SK-N-SH (cell line): ENCODE data around the gene C16orf78. TPM values are rescaled to one million over a fixed set of nuclear protein-coding genes. Genes with fewer than 3 reads are reported as not detected.

Experiments used
- CTCF ChIA-PET: fragments of 300-600, 350-600 bp; formaldehyde crosslinking; extraction: SDS; loops from one replicate; lab custom pipeline; 2021; lab: Yijun Ruan, JAX
- POLR2A ChIA-PET: fragments of 350-600 bp; sonication (Branson Sonifier 250); formaldehyde crosslinking; extraction: SDS; loops from one replicate; lab custom pipeline; 2020; ENCODE audit warnings: antibody characterized with exemption, inconsistent platforms; lab: Yijun Ruan, JAX
- DNase-seq: peaks from one replicate; pipeline ENCODE4 v3.0.0; 2012
- H2AFZ ChIP-seq: fragments of 200-600 bp; sonication (generic); 2 replicates; pipeline ENCODE4 v1.8.1; 2016; ENCODE audit warnings: antibody characterized with exemption, mild to moderate bottlenecking, low read depth
- H3F3A ChIP-seq: fragments of 200-600 bp; sonication (generic); replicated peaks from 2 replicates; pipeline ENCODE3; 2016; ENCODE audit warnings: antibody characterized with exemption, mild to moderate bottlenecking; ENCODE audit not compliant: insufficient read depth
- H3K27ac ChIP-seq, 2 experiments: fragments of 200-500 bp in 1 of 2; fragments of 200-600 bp in 1 of 2; sonication (Bioruptor generic) in 1 of 2; sonication (generic), shearing (Covaris generic) in 1 of 2; 2 replicates each; pipeline versions ENCODE4 v1.5.1 to v1.6.1; 2014 to 2016; ENCODE audit warnings: low read depth in 2 of 2, inconsistent platforms in 1 of 2, low read length in 1 of 2, mild to moderate bottlenecking in 1 of 2, mixed read lengths in 1 of 2
- H3K27me3 ChIP-seq: fragments of 200-600 bp; sonication (generic), shearing (Covaris generic); 2 replicates; pipeline ENCODE4 v1.6.1; 2016; ENCODE audit warnings: mixed run types; ENCODE audit not compliant: insufficient read depth
- H3K36me3 ChIP-seq, 2 experiments: fragments of 200-500 bp in 1 of 2; fragments of 200-600 bp in 1 of 2; sonication (Bioruptor generic) in 1 of 2; sonication (generic) in 1 of 2; replicated peaks in 1 of 2; 2 replicates each; pipeline versions ENCODE3 to v1.5.1; 2014 to 2016; ENCODE audit warnings: low read length in 1 of 2, mild to moderate bottlenecking in 1 of 2; ENCODE audit not compliant: insufficient read depth in 2 of 2, control insufficient read depth in 1 of 2
- H3K4me1 ChIP-seq, 2 experiments: fragments of 200-500 bp in 1 of 2; fragments of 200-600 bp in 1 of 2; sonication (Bioruptor generic) in 1 of 2; sonication (generic), shearing (Covaris generic) in 1 of 2; 2 replicates each; pipeline versions ENCODE4 v1.5.1 to v1.6.1; 2014 to 2016; ENCODE audit warnings: low read depth in 1 of 2, low read length in 1 of 2, mixed run types in 1 of 2; ENCODE audit not compliant: insufficient read depth in 2 of 2, control insufficient read depth in 1 of 2
- H3K4me2 ChIP-seq: fragments of 200-600 bp; sonication (generic), shearing (Covaris generic); 2 replicates; pipeline ENCODE4 v1.6.1; 2017; ENCODE audit warnings: mixed run types
- H3K4me3 ChIP-seq, 2 experiments: fragments of 200-500 bp in 1 of 2; fragments of 200-600 bp in 1 of 2; sonication (Bioruptor generic) in 1 of 2; sonication (generic), shearing (Covaris generic) in 1 of 2; 2 replicates each; pipeline versions ENCODE4 v1.5.1 to v1.8.1; 2014 to 2016; ENCODE audit warnings: low read depth in 2 of 2, inconsistent platforms in 1 of 2, low read length in 1 of 2, mild to moderate bottlenecking in 1 of 2, mixed read lengths in 1 of 2, moderate library complexity in 1 of 2
- H3K79me2 ChIP-seq: fragments of 200-600 bp; sonication (generic); 2 replicates; pipeline ENCODE4 v1.8.1; 2017; ENCODE audit warnings: mild to moderate bottlenecking; ENCODE audit not compliant: insufficient read depth
- H3K9ac ChIP-seq: fragments of 200-600 bp; sonication (generic); 2 replicates; pipeline ENCODE4 v1.6.1; 2017; ENCODE audit warnings: mixed run types
- H3K9me2 ChIP-seq: fragments of 200-600 bp; sonication (generic); 2 replicates; pipeline ENCODE4 v1.6.1; 2017; ENCODE audit warnings: mixed run types
- H3K9me3 ChIP-seq: fragments of 200-600 bp; sonication (generic); 2 replicates; pipeline ENCODE4 v1.6.1; 2017; ENCODE audit warnings: mixed run types, mild to moderate bottlenecking, moderate library complexity
- H4K20me1 ChIP-seq: fragments of 200-600 bp; sonication (generic); 2 replicates; pipeline ENCODE4 v1.6.1; 2017; ENCODE audit warnings: mild to moderate bottlenecking, mixed run types; ENCODE audit not compliant: insufficient read depth
- EP300 ChIP-seq, 2 experiments: IDR thresholded peaks; 2 replicates each; pipeline versions ENCODE4 v1.4.0 to v1.6.1; 2012; ENCODE audit warnings: borderline replicate concordance in 1 of 2, low read depth in 1 of 2, low read length in 1 of 2
- FOSL2 ChIP-seq: IDR thresholded peaks from 2 replicates; pipeline ENCODE4 v1.4.0; 2012; ENCODE audit warnings: low read depth, mild to moderate bottlenecking, moderate library complexity, borderline replicate concordance
- FOXJ3 ChIP-seq: sonication (generic); formaldehyde crosslinking; IDR thresholded peaks from 2 replicates; pipeline ENCODE4 v1.5.1; 2020; ENCODE audit warnings: mild to moderate bottlenecking, missing genetic modification reagents
- JUND ChIP-seq: IDR thresholded peaks from 2 replicates; pipeline ENCODE4 v1.4.0; 2012
- MEF2A ChIP-seq: IDR thresholded peaks from 2 replicates; pipeline ENCODE4 v1.4.0; 2012; ENCODE audit warnings: low read depth, borderline replicate concordance
- MXI1 ChIP-seq: IDR thresholded peaks from 2 replicates; pipeline ENCODE4 v1.6.1; 2012; ENCODE audit warnings: mild to moderate bottlenecking, low read depth, low read length, improper control_type of control experiment
- NFIC ChIP-seq: IDR thresholded peaks from 2 replicates; pipeline ENCODE4 v1.4.0; 2012; ENCODE audit warnings: borderline replicate concordance
- NRF1 ChIP-seq: IDR thresholded peaks from 2 replicates; pipeline ENCODE4 v1.6.1; 2012; ENCODE audit warnings: low read depth, mild to moderate bottlenecking, low read length
- RAD21 ChIP-seq: IDR thresholded peaks from 2 replicates; pipeline ENCODE4 v1.6.1; 2012; ENCODE audit warnings: mild to moderate bottlenecking, low read length
- RCOR1 ChIP-seq: fragments of 150-350 bp; IDR thresholded peaks from 2 replicates; pipeline ENCODE4 v1.6.1; 2017; ENCODE audit warnings: antibody characterized with exemption, low read length
- RFX5 ChIP-seq: IDR thresholded peaks from 2 replicates; pipeline ENCODE4 v1.6.1; 2012; ENCODE audit warnings: mild to moderate bottlenecking, improper control_type of control experiment, low read length
- RXRA ChIP-seq: IDR thresholded peaks from 2 replicates; pipeline ENCODE4 v1.4.0; 2012; ENCODE audit warnings: low read depth, mild to moderate bottlenecking, borderline replicate concordance
- SIN3A ChIP-seq: IDR thresholded peaks from 2 replicates; pipeline ENCODE4 v1.6.1; 2012; ENCODE audit warnings: low read depth, mild to moderate bottlenecking, low read length, moderate library complexity, borderline replicate concordance
- TAF1 ChIP-seq: IDR thresholded peaks from 2 replicates; pipeline ENCODE4 v1.6.1; 2012; ENCODE audit warnings: low read depth, mild to moderate bottlenecking, low read length, moderate library complexity, borderline replicate concordance
- TEAD4 ChIP-seq: IDR thresholded peaks from 2 replicates; pipeline ENCODE4 v1.4.0; 2012; ENCODE audit warnings: mild to moderate bottlenecking, borderline replicate concordance; ENCODE audit not compliant: insufficient read depth
- YY1 ChIP-seq: IDR thresholded peaks from 2 replicates; pipeline ENCODE4 v1.4.0; 2012; ENCODE audit warnings: low read depth, mild to moderate bottlenecking
- WGBS: methylation state at CpG from one replicate; pipeline ENCODE4 v1.1.6; 2017; ENCODE audit warnings: low lambda C conversion rate; 5-methylcytosine and 5-hydroxymethylcytosine counted together
- polyA plus RNA-seq, 3 experiments: library from polyadenylated mRNA; depleted of rRNA; stranded (reverse); fragments of >200 nt; gene quantifications; 2 replicates each; pipeline ENCODE4 v1.2.3, GENCODE V29; 2012
- TF ChIP-seq, protein P1 (sequence below): IDR thresholded peaks from 2 replicates; pipeline ENCODE4 v1.4.0; 2012; ENCODE audit warnings: low read depth, borderline replicate concordance
- TF ChIP-seq, protein P2 (sequence below): IDR thresholded peaks from 2 replicates; pipeline ENCODE4 v1.4.0; 2012; ENCODE audit warnings: low read depth
- TF ChIP-seq, protein P3 (sequence below): IDR thresholded peaks from 2 replicates; pipeline ENCODE4 v1.6.1; 2012; ENCODE audit warnings: mild to moderate bottlenecking, low read depth, low read length, moderate library complexity

C16orf78 gene
- polyA plus RNA-seq, 1 of the 3 experiments (the other 2 are of a cell fraction), result not detected

DNA sequence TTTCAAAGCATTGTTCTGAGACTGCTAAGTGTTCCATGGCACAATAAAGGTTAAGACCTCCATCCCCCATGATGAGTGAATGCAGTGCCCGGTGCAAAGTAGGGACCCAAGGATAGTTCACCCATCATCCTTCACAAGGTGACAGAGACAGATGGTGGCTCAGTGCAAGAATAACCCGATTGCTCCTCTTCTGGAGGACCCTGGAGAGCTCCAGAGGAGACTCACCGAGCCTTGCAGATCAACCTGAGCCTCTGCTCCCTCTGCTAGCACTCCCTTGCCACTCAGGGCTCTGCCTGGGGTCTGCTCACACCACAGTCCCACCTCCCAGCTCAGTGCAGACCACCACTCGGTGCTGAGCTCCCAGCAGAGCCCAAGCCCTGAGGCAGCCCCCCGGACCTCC is 49.3 kb downstream of the C16orf78 start:
- no peaks in the 10 kb centered on the region; a peak in 1 of 4 replicates for H3K4me1 ChIP-seq
- no peaks in the 10 kb centered on the region for H3F3A ChIP-seq
- no peaks in the 10 kb centered on the region for H3K27me3 ChIP-seq
- H3K9me2 ChIP-seq, result no peaks in the 10 kb centered on the region
- 6% methylated on average over 4 of the region's 5 CpGs for WGBS
- ChIA-PET POLR2A (no interaction called here), CTCF (interaction anchor here (1.5 to 3.0 kb wide), 2 partner anchors 170 to 499 kb away, joined by 3 to 6 read pairs; no protein-coding TSS in a partner anchor)
- no peaks in the 10 kb centered on the region for H3K79me2 ChIP-seq
- H3K4me3 ChIP-seq, result no peak overlapping the region
- no peak for TF ChIP-seq FOXJ3 (CRISPR knock-in tag)
- H3K9ac ChIP-seq, result no peak overlapping the region
- H2AFZ ChIP-seq, result no peak overlapping the region
- no peaks in the 10 kb centered on the region for H3K9me3 ChIP-seq
- H3K4me2 ChIP-seq, result no peak overlapping the region
- H3K27ac ChIP-seq, result no peak overlapping the region
- no peaks in the 10 kb centered on the region for H3K36me3 ChIP-seq
- DNase-seq, result no peak
- no peaks in the 10 kb centered on the region for H4K20me1 ChIP-seq

DNA sequence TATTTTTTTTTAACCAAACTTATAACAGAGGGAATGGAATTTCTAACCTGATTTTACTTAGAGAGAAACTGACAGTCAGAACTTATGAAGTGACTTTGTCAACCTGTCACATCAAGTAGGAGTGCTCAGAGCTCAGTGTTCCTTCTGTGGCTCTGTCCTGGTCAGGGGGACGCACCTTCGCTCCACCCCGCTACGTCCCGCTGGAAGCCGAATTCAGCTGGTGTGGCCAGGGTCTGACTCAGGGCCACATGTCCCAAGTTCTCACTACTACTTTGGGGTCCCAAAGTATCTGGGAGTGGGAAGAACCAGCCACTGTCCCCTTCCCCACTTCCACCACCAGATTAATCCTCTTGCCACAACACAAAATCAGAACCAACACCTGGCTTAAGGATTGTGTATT is 51.4 kb downstream of the C16orf78 start:
- TF ChIP-seq YY1 (no peak), MEF2A (no peak), TAF1 (no peak), FOSL2 (no peak), RCOR1 (no peak), RAD21 (no peak), MXI1 (no peak), JUND (no peak), TEAD4 (no peak), EP300 (IDR thresholded peaks at IDR 0.05; ENCODE audit: borderline replicate concordance in 1 of 2, low read depth in 1 of 2, low read length in 1 of 2) (no peak), RXRA (no peak), NRF1 (no peak), RFX5 (no peak), NFIC (no peak), SIN3A (no peak)
- TF ChIP-seq, protein P1, sequence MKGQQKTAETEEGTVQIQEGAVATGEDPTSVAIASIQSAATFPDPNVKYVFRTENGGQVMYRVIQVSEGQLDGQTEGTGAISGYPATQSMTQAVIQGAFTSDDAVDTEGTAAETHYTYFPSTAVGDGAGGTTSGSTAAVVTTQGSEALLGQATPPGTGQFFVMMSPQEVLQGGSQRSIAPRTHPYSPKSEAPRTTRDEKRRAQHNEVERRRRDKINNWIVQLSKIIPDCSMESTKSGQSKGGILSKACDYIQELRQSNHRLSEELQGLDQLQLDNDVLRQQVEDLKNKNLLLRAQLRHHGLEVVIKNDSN, result no peak
- TF ChIP-seq, protein P2, sequence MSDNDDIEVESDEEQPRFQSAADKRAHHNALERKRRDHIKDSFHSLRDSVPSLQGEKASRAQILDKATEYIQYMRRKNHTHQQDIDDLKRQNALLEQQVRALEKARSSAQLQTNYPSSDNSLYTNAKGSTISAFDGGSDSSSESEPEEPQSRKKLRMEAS, result no peak
- TF ChIP-seq, protein P3, sequence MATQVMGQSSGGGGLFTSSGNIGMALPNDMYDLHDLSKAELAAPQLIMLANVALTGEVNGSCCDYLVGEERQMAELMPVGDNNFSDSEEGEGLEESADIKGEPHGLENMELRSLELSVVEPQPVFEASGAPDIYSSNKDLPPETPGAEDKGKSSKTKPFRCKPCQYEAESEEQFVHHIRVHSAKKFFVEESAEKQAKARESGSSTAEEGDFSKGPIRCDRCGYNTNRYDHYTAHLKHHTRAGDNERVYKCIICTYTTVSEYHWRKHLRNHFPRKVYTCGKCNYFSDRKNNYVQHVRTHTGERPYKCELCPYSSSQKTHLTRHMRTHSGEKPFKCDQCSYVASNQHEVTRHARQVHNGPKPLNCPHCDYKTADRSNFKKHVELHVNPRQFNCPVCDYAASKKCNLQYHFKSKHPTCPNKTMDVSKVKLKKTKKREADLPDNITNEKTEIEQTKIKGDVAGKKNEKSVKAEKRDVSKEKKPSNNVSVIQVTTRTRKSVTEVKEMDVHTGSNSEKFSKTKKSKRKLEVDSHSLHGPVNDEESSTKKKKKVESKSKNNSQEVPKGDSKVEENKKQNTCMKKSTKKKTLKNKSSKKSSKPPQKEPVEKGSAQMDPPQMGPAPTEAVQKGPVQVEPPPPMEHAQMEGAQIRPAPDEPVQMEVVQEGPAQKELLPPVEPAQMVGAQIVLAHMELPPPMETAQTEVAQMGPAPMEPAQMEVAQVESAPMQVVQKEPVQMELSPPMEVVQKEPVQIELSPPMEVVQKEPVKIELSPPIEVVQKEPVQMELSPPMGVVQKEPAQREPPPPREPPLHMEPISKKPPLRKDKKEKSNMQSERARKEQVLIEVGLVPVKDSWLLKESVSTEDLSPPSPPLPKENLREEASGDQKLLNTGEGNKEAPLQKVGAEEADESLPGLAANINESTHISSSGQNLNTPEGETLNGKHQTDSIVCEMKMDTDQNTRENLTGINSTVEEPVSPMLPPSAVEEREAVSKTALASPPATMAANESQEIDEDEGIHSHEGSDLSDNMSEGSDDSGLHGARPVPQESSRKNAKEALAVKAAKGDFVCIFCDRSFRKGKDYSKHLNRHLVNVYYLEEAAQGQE, result no peak
- TF ChIP-seq, all 33 proteins: peak for 0
- H3K4me1 ChIP-seq, result no peaks in the 10 kb centered on the region
- H3K36me3 ChIP-seq, result no peaks in the 10 kb centered on the region
- H3K4me3 ChIP-seq, result no peak overlapping the region
- no peaks in the 10 kb centered on the region for H3K79me2 ChIP-seq
- no peak overlapping the region for H3K9ac ChIP-seq
- no peak for DNase-seq
- WGBS, result 82% methylated on average over 6 of the region's 6 CpGs
- no peaks in the 10 kb centered on the region for H3K9me2 ChIP-seq
- no peak overlapping the region for H3K4me2 ChIP-seq
- no peak overlapping the region for H3K27ac ChIP-seq
- H3F3A ChIP-seq, result no peaks in the 10 kb centered on the region
- ChIA-PET POLR2A (no interaction called here), CTCF (interaction anchor here (0.8 to 6.8 kb wide), 4 partner anchors 17 to 600 kb away, joined by 3 to 27 read pairs (median 6); partner anchors contain the start of gene CNEP1R1)
- no peaks in the 10 kb centered on the region for H4K20me1 ChIP-seq
- H3K27me3 ChIP-seq, result no peaks in the 10 kb centered on the region
- no peak overlapping the region for H2AFZ ChIP-seq
- no peaks in the 10 kb centered on the region for H3K9me3 ChIP-seq
